GM21786 (cell line): ENCODE data around the gene LOXHD1.

ENCODE experiments used
- ATAC-seq: cut with Tn5 transposase; IDR thresholded peaks from one replicate; pipeline ENCODE4 v1.9.1; 2021; ENCODE audit not compliant: unreplicated experiment

Gene LOXHD1

GRCh38 chr18:46676182-46676835 lies 19.3 kb upstream of the LOXHD1 start:
- ATAC-seq, result no peak

- no peak for ATAC-seq
Observed at GRCh38 chr18:46675112-46675511, 18.1 kb upstream of the LOXHD1 start.

GRCh38 chr18:46672062-46672970 lies 15.3 kb upstream of the LOXHD1 start:
- no peak for ATAC-seq

DNA sequence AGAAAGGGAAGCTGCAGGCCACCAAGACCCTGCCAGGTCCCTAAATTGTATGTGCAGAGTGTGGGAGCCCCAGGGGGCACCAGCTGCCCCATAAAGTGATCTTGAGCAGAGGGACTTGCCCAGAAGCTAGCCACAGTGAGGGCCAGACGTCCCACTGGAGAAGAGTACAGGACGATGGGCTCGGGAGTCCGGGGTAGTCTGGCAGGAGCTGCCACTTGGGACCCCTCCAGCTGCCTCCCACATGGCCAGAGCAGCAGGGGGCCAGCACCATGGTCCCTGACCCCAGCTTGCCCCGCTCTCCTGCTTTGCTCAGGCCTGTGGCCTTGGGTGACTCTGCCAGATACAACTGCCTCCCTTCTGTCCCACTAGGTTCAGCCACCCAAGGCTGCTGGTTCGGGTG lies 11.7 kb upstream of the LOXHD1 start:
- ATAC-seq, result no peak

DNA sequence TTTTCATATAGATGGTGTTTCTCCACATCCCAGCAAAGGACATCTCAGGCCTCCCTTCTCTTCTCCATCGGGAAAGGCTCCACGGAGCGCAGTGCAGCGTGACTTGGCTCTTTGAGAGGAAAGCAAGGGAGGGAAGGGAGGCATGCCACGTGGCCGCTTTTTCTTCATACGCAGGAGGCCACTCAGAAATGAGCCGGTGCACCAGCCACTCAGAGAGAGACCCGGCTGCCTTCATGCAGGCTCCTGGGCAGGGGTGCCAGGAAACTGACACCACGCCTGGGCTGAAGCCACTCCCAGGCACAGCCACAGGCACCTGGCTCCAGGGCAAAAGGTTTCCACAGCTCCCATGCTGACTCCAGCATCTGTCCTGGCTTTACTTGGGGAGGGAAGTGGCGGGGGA lies 11.1 kb upstream of the LOXHD1 start:
- no peak for ATAC-seq

- no peak for ATAC-seq
Observed at GRCh38 chr18:46663539-46663938, 6.5 kb upstream of the LOXHD1 start.

GRCh38 chr18:46660957-46661749 lies 4.1 kb upstream of the LOXHD1 start:
- ATAC-seq, result no peak

DNA sequence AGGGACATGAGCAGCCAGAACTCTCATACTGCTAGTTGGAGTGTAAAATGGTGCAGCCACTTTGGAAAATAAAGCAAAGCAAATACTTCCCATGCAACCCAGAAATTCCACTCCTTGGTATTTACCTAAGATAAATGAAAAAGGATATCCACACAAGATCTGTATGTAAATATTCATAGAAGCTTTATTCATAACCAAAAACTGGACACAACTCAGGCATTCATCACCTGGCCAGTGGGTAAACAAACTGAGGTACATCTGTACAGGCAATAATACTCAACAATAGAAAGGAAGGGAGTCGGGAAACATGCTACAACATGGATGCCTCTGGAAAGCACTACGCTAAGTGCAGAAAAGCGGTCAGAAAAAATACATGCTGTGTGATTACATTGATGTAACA lies 2.5 kb upstream of the LOXHD1 start:
- no peak for ATAC-seq

- ATAC-seq, result no peak
Observed at GRCh38 chr18:46656326-46657114, 500 bp downstream of the LOXHD1 start.

DNA sequence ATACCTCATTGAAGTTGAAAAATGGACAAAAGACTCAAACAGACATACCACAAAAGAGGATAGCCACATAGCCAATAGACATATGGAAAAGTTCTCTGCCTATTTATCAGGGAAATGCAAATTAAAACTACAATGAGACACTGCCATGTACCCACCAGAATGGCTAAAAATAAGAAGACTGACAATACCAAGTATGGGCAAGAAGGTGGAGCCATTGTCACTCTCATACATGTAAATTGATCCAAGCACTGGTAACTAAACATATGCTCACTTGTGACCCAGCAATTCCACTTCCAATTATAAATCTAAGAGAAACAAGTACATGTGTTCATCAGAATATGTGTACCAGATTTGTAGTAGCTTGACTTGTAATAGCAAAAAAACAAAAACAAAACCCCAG lies 4.6 kb downstream of the LOXHD1 start:
- no peak for ATAC-seq

DNA sequence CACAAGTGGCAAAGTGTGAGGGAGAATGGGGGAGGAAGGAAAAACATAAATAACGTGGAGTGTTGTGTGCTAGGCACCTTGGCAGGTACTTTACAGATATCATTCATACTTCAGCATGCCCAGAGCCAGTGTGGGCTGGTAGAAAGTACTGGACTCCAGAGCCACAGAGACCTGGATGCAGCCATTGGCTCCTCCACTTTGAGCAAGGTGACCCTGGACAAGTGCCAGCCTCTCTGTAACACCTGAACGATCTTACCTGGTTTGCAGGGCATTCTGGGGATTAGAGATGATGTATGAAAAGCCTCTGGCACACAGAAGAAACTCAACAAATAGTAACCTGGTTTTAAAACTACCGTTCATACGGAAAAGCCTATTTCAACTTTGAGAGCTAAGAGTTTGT lies 6.3 kb downstream of the LOXHD1 start:
- ATAC-seq, result no peak

DNA sequence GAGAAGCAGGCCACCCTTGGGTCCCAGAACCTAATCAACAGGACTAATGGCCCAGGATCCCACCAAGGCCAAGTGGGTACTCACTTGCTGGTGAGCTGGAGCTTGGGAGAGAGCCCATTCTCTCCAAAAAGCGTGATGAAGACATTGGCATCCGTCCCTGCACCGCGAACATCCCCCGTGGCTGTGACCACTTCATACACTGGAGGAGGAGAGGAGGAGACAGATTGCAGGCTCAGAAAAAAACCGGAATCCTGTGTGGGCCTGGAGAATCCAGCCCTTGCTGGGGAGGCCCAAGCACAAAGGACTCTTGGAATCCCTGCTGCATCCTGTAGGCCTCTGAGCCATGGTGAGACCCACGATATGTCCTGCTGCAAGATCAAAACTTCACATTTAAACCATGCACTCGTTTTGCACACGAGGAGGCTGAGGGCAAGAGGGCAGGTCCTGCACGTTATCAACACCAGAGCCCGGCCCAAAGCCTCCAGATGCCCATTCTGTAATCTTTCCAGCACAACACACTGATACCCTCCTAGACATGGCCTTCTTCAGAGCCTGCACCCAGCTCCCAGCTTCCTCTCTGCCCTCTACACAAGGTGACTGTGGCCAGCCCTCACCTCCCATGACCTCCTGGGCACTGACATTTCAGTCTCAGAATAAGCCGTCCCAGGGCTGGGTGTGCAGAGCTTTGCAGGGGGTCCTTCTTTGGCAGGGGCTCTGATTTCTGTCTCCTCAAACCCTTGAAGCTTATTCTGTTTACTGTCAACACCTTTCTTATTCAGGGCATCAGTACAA lies 7.8 kb downstream of the LOXHD1 start:
- no peak for ATAC-seq

DNA sequence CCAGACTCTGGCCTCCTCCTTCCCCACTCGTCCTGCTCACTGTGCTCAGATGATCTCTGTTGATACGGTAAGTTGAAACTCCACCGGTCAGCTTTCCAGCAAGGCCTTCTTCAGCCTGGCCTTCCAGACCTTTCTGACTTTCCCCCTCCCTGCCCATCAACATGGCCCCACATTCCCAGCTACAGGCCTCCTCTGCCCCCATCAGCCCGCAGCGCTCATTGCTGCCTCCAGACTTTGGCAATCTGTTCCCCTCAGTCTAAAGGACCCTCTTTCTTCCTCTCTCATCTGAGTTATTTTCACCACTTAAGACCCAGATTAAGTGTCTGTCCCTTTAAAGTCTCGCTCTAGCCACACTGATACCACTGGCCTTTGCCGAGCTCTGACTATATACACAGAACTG lies 10.6 kb downstream of the LOXHD1 start:
- no peak for ATAC-seq

DNA sequence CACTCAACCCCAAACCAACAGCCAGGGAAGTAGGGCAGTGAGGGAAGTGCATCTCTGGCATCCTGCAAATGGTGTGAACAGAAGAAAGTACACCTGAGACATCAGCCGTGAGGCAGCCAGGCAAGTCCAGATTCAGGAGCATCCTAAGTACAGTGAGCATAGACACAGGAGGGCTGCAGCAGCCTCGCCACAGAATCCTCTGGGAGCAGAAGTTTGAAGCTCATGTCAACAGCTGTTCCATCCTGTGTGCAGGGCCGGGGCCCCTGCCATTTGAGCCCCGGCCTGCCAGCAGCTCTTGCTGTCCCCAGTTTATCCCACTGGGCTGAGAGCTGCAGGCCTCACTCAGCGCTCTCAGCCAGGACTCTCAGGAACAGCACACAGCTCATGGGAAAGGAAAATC lies 14.5 kb downstream of the LOXHD1 start:
- no peak for ATAC-seq

DNA sequence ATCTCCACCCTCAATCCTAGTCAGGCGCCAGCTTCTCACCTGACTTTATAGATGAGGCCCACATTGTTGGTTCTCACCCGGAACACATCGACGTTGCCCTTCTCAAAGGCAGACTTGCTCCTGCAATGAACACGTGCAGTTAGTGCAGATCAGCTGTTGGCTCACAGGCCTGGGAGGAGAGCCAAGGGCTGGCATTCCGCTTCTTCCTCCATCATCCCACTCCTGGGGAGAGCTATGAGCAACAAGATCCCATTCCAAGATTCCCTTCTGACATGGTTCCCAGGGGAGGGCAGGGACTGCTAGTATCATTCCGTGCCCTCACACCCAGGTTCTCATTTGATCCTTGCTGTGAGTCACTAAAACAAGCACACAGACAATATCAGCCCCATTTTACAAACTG lies 15.1 kb downstream of the LOXHD1 start:
- no peak for ATAC-seq

GRCh38 chr18:46639386-46639785 lies 17.6 kb downstream of the LOXHD1 start:
- no peak for ATAC-seq

DNA sequence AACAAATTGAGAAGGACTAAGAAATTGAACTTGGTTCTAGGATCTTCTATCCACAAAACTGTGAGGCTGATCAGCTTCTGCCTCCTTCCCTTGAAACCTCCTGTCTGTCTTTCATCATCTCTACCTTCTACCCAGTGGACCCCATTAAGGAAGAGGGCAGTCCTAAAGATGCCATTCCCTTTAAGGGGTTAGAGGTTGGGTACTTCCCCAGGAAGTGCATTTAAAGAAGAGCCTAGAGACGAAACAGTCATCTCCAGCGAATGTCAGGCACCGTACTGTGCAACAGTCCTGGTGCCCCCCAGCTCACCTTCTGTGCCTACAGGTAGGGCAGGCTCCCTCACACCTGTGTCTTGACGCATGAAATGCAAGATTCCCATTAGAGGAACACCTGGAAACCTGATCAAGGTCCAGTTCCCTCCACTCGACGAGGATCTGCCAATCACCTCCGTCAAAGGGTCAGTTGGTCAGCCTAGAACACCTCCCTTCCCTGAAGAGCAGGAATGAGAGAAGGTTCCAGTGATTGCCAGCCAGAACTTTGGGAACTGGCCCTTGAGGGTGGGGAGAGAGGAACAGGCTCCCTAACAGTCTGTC lies 20.9 kb downstream of the LOXHD1 start:
- ATAC-seq, result no peak

- no peak for ATAC-seq
Observed at GRCh38 chr18:46632401-46633071, 24.5 kb downstream of the LOXHD1 start.

- no peak for ATAC-seq
Observed at GRCh38 chr18:46630991-46631390, 26.0 kb downstream of the LOXHD1 start.
